HG02642 (cell line): ENCODE measurements around the gene PPP4R3B.
"Not testable (repeated sequence)": the region's sequence is repeated elsewhere in the genome, so short reads cannot be mapped to it uniquely, and the experiment has no call there.

Experiments
- ATAC-seq: cut with Tn5 transposase; IDR thresholded peaks from one replicate; pipeline ENCODE4 v1.9.1; 2021; ENCODE audit warnings: mild to moderate bottlenecking; ENCODE audit not compliant: unreplicated experiment, poor library complexity

The PPP4R3B gene

GRCh38 chr2:55598056-55598795 lies 19.2 kb downstream of the PPP4R3B start:
- ATAC-seq, result no peak

GRCh38 chr2:55596795-55597194 lies 20.6 kb downstream of the PPP4R3B start:
- ATAC-seq, result not testable (repeated sequence)

GRCh38 chr2:55595536-55595935 lies 21.9 kb downstream of the PPP4R3B start:
- ATAC-seq, result no peak

DNA sequence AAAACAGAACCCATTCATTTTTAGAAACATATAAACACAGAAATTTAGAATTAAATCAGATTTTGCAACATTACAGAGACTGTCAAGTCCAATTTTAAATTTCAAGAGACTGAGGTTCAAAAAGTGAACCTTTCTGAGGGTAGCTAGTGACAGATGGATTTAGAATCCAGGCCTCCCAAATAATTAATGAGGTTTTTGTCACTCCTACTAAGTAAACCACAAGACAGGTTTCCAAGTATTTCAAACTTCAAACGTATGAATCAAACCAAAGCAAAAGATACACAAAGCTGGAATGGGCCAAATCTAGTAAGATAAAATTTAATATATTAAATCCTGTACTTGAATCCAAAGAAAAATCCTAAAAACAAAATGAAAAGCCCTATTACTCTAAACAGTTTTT lies 25.3 kb downstream of the PPP4R3B start:
- ATAC-seq, result no peak

DNA sequence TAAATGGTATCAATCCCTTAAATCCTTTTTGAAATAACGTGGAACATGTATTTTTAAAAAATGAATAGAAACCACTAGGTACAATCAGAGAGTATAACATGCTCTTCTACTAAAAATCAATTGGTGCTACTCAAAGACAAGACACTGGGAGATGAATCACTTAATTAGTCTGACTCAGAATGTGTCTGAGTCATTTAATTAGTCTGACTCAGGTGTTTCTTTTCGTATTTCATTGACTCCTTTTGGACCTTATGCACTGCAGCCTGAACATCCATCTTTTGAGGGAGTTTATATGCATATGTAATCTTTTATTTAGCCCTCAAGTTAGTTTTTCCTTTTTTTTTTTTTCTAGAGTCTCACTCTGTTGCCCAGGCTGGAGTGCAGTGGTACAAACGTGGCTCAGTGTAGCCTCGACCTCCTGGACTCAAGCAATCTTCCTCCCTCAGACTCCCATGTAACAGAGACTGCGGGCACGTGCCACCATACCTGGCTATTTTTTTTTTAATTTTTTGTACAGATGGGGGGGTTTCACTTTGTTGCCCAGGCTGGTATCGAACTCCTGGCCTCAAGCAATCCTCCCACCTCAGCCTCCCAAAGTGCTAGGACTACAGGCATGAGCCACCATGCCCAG lies 26.5 kb downstream of the PPP4R3B start:
- ATAC-seq, result peak; percentile 69

DNA sequence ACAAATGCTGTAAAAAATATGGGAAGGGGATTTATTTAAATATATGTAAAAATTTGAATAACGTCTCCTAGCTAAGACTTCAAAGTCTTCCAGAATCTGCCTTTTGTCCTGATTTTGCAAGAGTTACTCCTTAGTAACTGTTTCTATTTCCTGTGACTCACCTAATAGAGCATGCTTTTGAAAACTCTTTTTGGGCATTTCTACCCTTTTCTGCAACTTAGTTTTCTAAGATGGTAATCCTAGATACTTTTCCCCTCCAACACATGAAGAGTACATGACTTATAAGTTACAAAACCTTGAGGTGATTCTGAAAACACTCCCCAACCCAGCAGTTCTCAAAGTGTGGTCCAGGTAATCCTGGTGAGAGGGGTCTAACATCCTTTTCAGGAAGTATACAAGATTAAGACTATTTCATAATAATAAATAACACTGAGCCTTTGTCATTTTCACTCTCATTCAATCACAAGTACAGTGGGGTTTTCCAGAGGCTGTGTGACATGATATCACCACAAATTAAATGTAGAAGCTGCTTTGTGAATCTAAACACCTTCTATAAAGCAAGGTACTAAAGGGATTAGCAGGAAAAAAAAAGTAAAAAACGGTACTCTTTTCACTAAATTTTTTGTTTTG lies 31.9 kb downstream of the PPP4R3B start:
- no peak for ATAC-seq

GRCh38 chr2:55581874-55582547 lies 35.4 kb downstream of the PPP4R3B start:
- ATAC-seq, result no peak

- no peak for ATAC-seq
These were observed 36.0 kb downstream of the PPP4R3B start for GRCh38 chr2:55581435-55581834.

DNA sequence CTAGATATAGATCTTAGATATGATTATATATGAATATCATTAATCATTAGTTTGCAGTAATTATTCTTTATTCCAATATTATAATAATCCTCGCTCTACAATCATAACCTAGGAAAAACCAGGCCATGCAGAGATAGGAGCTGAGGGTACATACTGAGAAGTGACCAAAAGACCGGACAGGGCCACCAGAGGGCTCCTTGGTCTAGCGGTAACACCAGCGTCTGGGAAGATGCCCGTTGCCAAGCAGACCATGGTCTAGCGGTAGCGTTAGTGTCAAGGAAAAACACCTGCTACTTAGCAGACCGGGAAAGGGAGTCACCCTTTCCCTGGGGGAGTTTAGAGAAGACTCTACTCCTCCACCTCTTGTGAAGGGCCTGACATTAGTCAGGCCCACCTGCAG lies 48.4 kb downstream of the PPP4R3B start:
- ATAC-seq, result not testable (repeated sequence)

DNA sequence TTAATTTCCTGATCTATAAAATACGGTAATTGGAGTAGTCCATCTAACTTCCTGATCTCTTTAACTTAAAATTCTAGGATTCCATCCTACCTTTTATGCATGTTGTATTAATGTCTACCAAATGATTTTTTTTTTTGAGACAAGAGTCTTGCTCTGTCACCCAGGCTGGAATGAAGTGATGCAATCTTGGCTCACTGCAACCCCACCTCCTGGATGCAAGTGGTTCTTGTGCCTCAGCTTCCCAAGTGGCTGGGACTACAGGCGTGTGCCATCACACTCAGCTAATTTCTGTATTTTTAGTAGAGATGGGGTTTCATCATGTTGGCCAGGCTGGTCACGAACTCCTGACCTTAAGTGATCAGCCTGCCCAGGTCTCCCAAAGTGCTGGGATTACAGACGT lies 50.1 kb downstream of the PPP4R3B start:
- ATAC-seq, result no peak

GRCh38 chr2:55565613-55566012 lies 51.8 kb downstream of the PPP4R3B start:
- no peak for ATAC-seq

- no peak for ATAC-seq
These were observed 56.6 kb downstream of the PPP4R3B start for GRCh38 chr2:55560855-55561254.

DNA sequence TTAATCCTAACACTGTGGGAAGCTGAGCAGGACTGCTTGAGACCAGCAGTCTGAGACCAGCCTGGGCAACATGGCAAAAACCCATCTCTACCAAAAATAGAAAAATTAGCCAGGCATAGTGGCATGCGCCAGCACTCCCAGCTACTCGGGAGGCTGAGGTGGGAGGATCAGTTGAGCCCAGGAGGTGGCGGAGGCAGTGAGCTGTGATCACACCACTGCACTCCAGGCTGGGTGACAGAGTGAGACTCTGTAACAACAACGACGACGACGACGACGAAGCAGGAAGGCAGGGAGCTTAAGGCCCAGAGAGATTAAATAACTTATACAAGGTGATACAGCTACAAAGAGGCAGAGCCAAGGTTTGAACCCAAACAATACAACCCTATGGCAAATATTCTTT lies 60.6 kb downstream of the PPP4R3B start:
- no peak for ATAC-seq

- no peak for ATAC-seq
These were observed 61.4 kb downstream of the PPP4R3B start for GRCh38 chr2:55555977-55556376.

DNA sequence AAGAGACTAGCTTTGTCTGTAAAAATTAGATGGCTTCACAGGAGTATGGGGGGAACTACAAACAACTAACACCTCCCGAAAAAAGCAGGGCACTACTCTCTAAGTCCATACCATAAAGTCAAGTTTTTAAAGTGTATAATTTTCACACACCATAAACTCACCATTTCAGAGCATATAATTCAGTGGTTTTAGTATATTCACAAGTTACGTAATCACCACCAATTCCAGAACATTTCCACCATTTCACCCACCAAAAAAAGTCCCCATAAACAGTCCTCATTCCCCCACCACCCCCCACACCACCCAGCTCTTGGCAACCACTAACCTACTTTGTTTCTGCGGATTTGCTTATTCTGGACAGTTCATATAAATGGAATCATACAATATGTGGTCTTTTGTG lies 64.1 kb downstream of the PPP4R3B start:
- no peak for ATAC-seq

GRCh38 chr2:55550368-55551102 lies 66.9 kb downstream of the PPP4R3B start:
- ATAC-seq, result no peak

DNA sequence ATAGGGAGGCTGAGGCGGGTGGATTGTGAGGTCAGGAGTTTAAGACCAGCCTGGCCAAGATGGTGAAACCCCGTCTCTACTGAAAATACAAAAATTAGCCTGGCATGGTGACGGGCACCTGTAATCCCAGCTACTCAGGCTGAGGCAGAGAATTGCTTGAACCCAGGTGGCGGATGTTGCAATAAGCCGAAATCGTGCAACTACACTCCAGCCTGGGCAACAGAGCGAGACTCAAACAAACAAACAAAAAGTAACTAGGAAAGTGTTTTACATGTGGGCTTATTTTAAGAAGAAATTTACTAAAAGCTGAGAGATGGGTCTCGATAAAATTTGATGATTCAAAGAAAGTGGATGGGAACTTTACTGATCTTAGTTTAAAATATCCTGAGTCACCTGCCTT lies 69.7 kb downstream of the PPP4R3B start:
- not testable (repeated sequence) for ATAC-seq

DNA sequence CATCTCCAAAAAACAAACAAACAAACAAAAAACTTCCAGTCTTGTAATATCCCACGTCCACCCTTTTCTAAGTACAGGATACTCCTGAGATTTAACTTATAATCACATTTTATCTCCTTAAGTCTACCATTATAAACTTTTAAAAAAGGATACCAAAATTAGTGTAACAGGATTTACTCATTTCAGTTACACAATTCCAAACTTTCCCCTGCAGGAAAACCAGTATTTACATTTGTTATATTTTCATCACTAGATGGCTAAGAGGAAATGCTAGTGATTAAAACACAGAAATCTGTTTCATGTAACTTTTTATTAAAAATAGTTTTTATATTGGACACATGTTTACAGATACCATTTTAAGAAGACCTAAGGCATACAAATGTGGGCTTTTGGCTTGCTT lies 70.4 kb downstream of the PPP4R3B start:
- ATAC-seq, result no peak

DNA sequence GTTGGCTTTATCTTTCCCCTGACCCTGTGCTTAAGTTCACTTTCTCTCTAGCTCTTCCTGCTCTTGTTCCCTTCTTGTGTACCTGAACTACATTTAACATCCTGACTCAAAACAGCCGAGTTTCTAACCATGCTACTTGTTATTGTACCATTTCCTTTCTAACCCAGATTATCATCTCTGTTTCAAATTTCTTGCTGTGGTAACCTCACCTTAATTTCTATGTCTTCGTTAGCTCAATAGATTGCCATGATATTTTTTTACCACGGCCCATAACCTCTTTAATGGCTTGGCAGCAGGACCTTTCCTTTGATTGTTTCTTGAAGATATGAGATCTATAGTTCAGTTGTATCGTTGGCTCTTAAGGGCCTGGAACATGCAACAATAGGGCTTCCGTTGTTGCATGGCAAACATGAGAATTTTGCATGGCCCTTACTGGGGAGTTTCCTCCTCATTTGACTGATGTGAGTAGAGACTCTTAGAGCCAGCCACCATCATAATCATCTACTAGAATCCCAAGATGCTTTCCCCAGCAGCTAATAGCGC lies 86.8 kb downstream of the PPP4R3B start:
- no peak for ATAC-seq

GRCh38 chr2:55526174-55526573 lies 91.2 kb downstream of the PPP4R3B start:
- no peak for ATAC-seq
